Heart left ventricle (tissue), 13 donors: ENCODE measurements around the gene ARL15.

Source experiments
- POLR2A ChIP-seq, 2 donors: fragments of 450-650 bp; IDR thresholded peaks; one replicate each; pipeline ENCODE4 v1.6.1; 2017; ENCODE audit warnings: antibody characterized with exemption in 2 of 2, mild to moderate bottlenecking in 2 of 2, moderate library complexity in 2 of 2
- TF ChIP-seq, protein P1 (sequence below), 12 donors: fragments of 200-600 bp; sonication (generic) in 4 of 12; IDR thresholded peaks; one replicate each; pipeline versions ENCODE4 v1.5.0 to v1.8.0; 2018 to 2022; ENCODE audit warnings: antibody characterized with exemption in 12 of 12, mild to moderate bottlenecking in 5 of 12
- donor health status: ischemic (EF 13 %, LVEDD 7.1; RV severe dilation, severe dysfunction).
- donor health status: DM: no; HTN: yes; CAD: no.
- donor health status: DM: no; HTN: no; CAD: no.
- donor health status: ischemic (EF 25% LVEDD 6.9; RV normal size, moderate dysfunction).
- donor health status: ischemic (EF 25% LVEDD 5.7; RV mildly dilated, moderate dysfunction).
- donor health status: ischemic (EF 35%, LVEDD 5.7; RV mildly dilated, moderate dysfunction).
- donor health status: nonischemic (EF 11% LVEDD 7.7; RV severe dilation, severe dysfunction).
- donor health status: DM: yes; HTN: yes; CAD: no.
- donor health status: PGD.
- donor health status: ischemic (EF 29% LVEDD 5.4; RV normal size, mild dysfunction).
- donor health status: nonischemic (EF 23%, LVEDD 6.1; RV moderate dilation, normal function).

DNA sequence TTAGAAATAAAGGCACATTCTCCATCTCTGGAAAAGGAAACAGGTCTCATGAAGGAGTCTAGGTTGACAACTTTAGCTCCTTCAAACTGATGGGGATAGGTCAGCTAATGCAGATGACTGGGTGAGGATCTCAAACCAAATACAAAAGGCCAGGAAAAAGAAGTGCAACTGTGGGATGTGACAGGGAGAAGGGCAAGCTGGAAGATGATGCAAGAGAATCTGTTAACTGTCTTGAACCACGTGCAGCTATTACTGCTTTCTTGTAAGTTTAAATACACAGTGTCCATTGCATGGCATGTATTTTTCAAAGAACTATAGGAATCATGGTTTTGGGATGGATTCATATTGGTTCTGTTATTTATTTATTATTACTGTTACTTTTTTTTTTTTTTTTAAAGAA is 418.1 kb downstream of the ARL15 start:
- no peak for TF ChIP-seq POLR2A (IDR thresholded peaks at IDR 0.05)
- TF ChIP-seq, protein P1, sequence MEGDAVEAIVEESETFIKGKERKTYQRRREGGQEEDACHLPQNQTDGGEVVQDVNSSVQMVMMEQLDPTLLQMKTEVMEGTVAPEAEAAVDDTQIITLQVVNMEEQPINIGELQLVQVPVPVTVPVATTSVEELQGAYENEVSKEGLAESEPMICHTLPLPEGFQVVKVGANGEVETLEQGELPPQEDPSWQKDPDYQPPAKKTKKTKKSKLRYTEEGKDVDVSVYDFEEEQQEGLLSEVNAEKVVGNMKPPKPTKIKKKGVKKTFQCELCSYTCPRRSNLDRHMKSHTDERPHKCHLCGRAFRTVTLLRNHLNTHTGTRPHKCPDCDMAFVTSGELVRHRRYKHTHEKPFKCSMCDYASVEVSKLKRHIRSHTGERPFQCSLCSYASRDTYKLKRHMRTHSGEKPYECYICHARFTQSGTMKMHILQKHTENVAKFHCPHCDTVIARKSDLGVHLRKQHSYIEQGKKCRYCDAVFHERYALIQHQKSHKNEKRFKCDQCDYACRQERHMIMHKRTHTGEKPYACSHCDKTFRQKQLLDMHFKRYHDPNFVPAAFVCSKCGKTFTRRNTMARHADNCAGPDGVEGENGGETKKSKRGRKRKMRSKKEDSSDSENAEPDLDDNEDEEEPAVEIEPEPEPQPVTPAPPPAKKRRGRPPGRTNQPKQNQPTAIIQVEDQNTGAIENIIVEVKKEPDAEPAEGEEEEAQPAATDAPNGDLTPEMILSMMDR (IDR thresholded peaks at IDR 0.05): no peak
